Stomach (tissue), 9 donors: ENCODE measurements around the gene TRMT1L. TPM values are rescaled to one million over a fixed set of nuclear protein-coding genes. Genes with fewer than 3 reads are reported as not detected.

Experiments
- DNase-seq, 2 donors: peaks; one replicate each; pipeline versions ENCODE4 v3.0.0 to v3.0.0-alpha.2; 2013 to 2019
- H3K27ac ChIP-seq, 5 donors: fragments of 200-600 bp in 4 of 5; sonication (generic) in 4 of 5; one replicate each; pipeline ENCODE4 v1.5.1; 2013 to 2019; ENCODE audit warnings: mild to moderate bottlenecking in 1 of 5, moderate library complexity in 1 of 5
- H3K27me3 ChIP-seq, 3 donors: fragments of 200-600 bp; sonication (generic); one replicate each; pipeline ENCODE4 v1.5.1; 2017 to 2019; ENCODE audit warnings: mixed run types in 1 of 3
- H3K36me3 ChIP-seq, 4 donors: fragments of 200-600 bp; sonication (generic); 1 replicate in 3 of 4; 2 replicates in 1 of 4; pipeline ENCODE4 v1.5.1; 2016 to 2019
- H3K4me1 ChIP-seq, 4 donors: fragments of 200-600 bp; sonication (generic); one replicate each; pipeline ENCODE4 v1.5.1; 2016 to 2019
- H3K4me3 ChIP-seq, 4 donors: fragments of 200-600 bp; sonication (generic) in 3 of 4; one replicate each; pipeline ENCODE4 v1.5.1; 2016 to 2019; ENCODE audit warnings: mild to moderate bottlenecking in 1 of 4
- H3K9me3 ChIP-seq, 4 donors: fragments of 200-600 bp; sonication (generic); one replicate each; pipeline ENCODE4 v1.5.1; 2016 to 2019
- EP300 ChIP-seq: sonication (generic); formaldehyde crosslinking; IDR thresholded peaks from one replicate; pipeline ENCODE4 v1.6.1; 2017; ENCODE audit warnings: antibody characterized with exemption
- POLR2A ChIP-seq, 4 donors: fragments of 450-650 bp; IDR thresholded peaks; one replicate each; pipeline ENCODE4 v1.6.1; 2016; ENCODE audit warnings: antibody characterized with exemption in 4 of 4, control low read depth in 2 of 4, mild to moderate bottlenecking in 1 of 4, moderate library complexity in 1 of 4
- POLR2AphosphoS5 ChIP-seq, 3 donors: sonication (generic); formaldehyde crosslinking; IDR thresholded peaks; one replicate each; pipeline ENCODE4 v1.6.1; 2016; ENCODE audit warnings: antibody characterized with exemption in 3 of 3
- WGBS, 5 donors: extraction: QIAGEN DNeasy Blood & Tissue Kit in 3 of 5; methylation state at CpG; one replicate each; pipeline versions ENCODE4 v1.1.5 to v1.1.7; 2013 to 2018; 5-methylcytosine and 5-hydroxymethylcytosine counted together
- intact Hi-C: fragments of 100-400 bp; cut with DNase I; formaldehyde crosslinking; loops from one replicate; pipeline ENCODE4 v1.15.1; 2023; ENCODE audit warnings: low total_unique reads
- polyA plus RNA-seq, 3 donors: library from polyadenylated mRNA; stranded (reverse); fragments of 200-250 nt; gene quantifications; one replicate each; pipeline ENCODE4 v1.2.3, GENCODE V29; 2013
- total RNA-seq, 5 donors: library from RNA; depleted of rRNA; stranded (reverse); fragments of >200 nt; gene quantifications; one replicate each; pipeline versions ENCODE4 v1.1.0 to v1.2.3, GENCODE V29; 2014 to 2016
- TF ChIP-seq, protein P1 (sequence below), 7 experiments: fragments of 450-650 bp in 4 of 7; fragments of 200-600 bp in 3 of 7; sonication (generic) in 3 of 7; IDR thresholded peaks; one replicate each; pipeline ENCODE4 v1.5.1; 2016 to 2019; ENCODE audit warnings: antibody characterized with exemption in 7 of 7, control low read depth in 2 of 7, mild to moderate bottlenecking in 1 of 7
- donor health status: healthy with polysubstance abuse.
- donor health status: Bipolar disorder and iron deficiency.
- donor health status: healthy.

TRMT1L gene
- total and polyA plus RNA-seq, 8 donors = 4.5 to 25.2 (median 7.1) TPM

DNA sequence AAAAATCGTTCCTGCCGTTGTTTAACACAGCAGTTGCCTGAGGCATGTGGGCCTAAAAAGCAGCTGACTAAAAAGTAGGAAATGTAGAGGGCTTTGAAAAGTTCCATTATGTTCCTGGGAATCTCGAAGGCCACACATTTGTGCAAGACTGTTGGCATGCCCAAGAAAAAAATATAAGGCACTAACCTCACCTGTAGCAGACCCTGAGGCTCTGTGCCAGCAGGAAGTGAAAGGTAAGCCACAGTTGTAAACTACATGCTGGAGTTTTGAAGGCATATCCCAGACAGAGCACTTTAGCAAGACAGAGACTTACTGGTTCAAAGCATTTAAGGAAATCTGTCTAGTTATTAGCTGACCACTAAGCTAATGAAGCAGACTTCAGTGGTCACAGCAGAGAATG is 52.7 kb downstream of the TRMT1L start:
- H3K4me3 ChIP-seq = no peak overlapping the region
- DNase-seq = no peak
- peaks cover 0 to 30% (median 16%) of the 10 kb centered on the region in 4 donors for H3K9me3 ChIP-seq
- H3K4me1 ChIP-seq = no peaks in the 10 kb centered on the region
- intact Hi-C loops = no loop called here
- TF ChIP-seq, protein P1, sequence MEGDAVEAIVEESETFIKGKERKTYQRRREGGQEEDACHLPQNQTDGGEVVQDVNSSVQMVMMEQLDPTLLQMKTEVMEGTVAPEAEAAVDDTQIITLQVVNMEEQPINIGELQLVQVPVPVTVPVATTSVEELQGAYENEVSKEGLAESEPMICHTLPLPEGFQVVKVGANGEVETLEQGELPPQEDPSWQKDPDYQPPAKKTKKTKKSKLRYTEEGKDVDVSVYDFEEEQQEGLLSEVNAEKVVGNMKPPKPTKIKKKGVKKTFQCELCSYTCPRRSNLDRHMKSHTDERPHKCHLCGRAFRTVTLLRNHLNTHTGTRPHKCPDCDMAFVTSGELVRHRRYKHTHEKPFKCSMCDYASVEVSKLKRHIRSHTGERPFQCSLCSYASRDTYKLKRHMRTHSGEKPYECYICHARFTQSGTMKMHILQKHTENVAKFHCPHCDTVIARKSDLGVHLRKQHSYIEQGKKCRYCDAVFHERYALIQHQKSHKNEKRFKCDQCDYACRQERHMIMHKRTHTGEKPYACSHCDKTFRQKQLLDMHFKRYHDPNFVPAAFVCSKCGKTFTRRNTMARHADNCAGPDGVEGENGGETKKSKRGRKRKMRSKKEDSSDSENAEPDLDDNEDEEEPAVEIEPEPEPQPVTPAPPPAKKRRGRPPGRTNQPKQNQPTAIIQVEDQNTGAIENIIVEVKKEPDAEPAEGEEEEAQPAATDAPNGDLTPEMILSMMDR (IDR thresholded peaks at IDR 0.05) = no peak
- no peak for TF ChIP-seq EP300
- no peak for TF ChIP-seq POLR2A (IDR thresholded peaks at IDR 0.05)
- TF ChIP-seq POLR2AphosphoS5 (IDR thresholded peaks at IDR 0.05) = no peak
- no peak overlapping the region for H3K27ac ChIP-seq
- WGBS, 5 donors = 88 to 100% (median 89%) methylated on average over 3 of the region's 3 CpGs
- no peaks in the 10 kb centered on the region for H3K27me3 ChIP-seq
- peaks cover 0 to 40% (median 20%) of the 10 kb centered on the region in 4 donors for H3K36me3 ChIP-seq

DNA sequence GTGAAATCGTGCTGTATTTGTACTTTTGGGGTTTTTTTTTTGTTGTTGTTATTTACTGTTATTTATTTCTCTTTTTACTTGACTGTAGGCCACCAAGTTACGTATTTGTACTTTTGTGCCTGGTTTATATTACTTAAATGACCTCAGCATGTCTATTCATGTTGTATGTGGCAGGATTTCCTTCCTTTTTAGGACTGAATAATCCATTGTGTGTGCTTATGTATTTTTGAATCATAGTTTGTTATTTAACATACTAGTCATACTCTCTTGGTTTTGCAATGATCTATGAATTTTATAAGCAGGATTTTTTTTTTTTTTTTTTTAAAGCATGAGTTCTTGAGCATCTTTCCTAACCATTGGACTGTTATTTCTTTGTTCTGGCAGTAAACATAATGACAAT is 60.2 kb downstream of the TRMT1L start:
- Histone ChIP-seq H3K36me3 (peaks cover 4 to 83% (median 67%) of the 10 kb centered on the region in 4 donors), H3K9me3 (no peaks in the 10 kb centered on the region), H3K4me1 (no peaks in the 10 kb centered on the region), H3K4me3 (no peak overlapping the region), H3K27me3 (no peaks in the 10 kb centered on the region), H3K27ac (no peak overlapping the region)
- 75 to 89% (median 84%) methylated on average over 2 of the region's 2 CpGs for WGBS, 5 donors
- intact Hi-C loops = no loop called here
- TF ChIP-seq POLR2A (IDR thresholded peaks at IDR 0.05) (no peak), POLR2AphosphoS5 (IDR thresholded peaks at IDR 0.05) (no peak), EP300 (no peak)
- TF ChIP-seq, protein P1 (IDR thresholded peaks at IDR 0.05) = no peak
- peak in 1 of 2 donors; percentile 3 for DNase-seq

DNA sequence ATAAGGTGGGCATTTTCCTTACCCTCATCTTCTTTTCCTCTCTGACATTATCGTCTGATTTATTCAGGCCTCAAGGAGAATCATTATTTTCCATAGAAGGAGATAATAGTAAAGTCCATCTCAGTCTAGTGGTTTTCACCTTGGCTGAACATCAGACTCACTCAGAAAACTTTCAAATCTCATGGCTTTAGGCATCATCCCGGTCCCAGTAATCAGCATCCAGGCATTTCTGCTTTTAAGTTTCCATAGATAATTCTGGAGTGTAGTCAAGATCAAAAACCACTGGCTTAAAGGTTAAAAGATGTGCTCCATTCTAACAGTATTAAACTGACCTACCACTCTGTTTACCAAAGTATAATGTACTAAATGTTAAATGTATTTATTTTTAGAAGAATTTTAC is 62.0 kb downstream of the TRMT1L start:
- no peak for DNase-seq
- Histone ChIP-seq H3K36me3 (peaks cover 4 to 74% (median 65%) of the 10 kb centered on the region in 4 donors), H3K9me3 (no peaks in the 10 kb centered on the region), H3K4me1 (no peaks in the 10 kb centered on the region), H3K27me3 (no peaks in the 10 kb centered on the region), H3K4me3 (no peak overlapping the region), H3K27ac (no peak overlapping the region)
- TF ChIP-seq POLR2AphosphoS5 (IDR thresholded peaks at IDR 0.05) = no peak
- TF ChIP-seq, protein P1 (IDR thresholded peaks at IDR 0.05) = no peak
- intact Hi-C loops = no loop called here
- WGBS, 5 donors = 96 to 99% (median 97%) methylated on average over 2 of the region's 2 CpGs

DNA sequence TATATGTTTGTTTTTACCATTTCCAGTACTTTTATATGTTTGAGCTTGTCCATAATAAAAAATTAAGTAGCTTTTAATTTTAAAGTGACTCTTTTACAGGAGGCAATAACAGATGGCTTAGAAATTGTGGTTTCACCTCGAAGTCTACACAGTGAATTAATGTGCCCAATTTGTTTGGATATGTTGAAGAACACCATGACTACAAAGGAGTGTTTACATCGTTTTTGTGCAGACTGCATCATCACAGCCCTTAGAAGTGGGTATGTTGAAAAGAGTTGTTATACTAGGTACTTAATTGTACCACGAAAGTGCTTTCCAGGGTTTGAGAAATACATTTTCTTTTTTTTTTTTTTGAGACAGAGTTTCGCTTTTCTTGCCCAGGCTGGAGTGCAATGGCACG is 65.3 kb downstream of the TRMT1L start:
- no peak overlapping the region for H3K27ac ChIP-seq
- WGBS, 5 donors = 86 to 91% (median 89%) methylated on average over 5 of the region's 5 CpGs
- TF ChIP-seq POLR2AphosphoS5 (IDR thresholded peaks at IDR 0.05) = no peak
- TF ChIP-seq, protein P1 (IDR thresholded peaks at IDR 0.05) = no peak
- no peak for TF ChIP-seq POLR2A (IDR thresholded peaks at IDR 0.05)
- no peak for TF ChIP-seq EP300

More for the DNA sequence above, 65.3 kb downstream of the TRMT1L start:
- Histone ChIP-seq H3K4me3 (no peak overlapping the region), H3K4me1 (no peaks in the 10 kb centered on the region), H3K27me3 (no peaks in the 10 kb centered on the region), H3K36me3 (peaks cover 10 to 74% (median 65%) of the 10 kb centered on the region in 4 donors), H3K9me3 (no peaks in the 10 kb centered on the region)
- intact Hi-C loops = no loop called here
- DNase-seq = peak in 1 of 2 donors; percentile 26
